Measurements from ENCODE around the gene CFAP57. TPM values are rescaled to one million over a fixed set of nuclear protein-coding genes. Genes with fewer than 3 reads are reported as not detected.

CFAP57 gene
- total RNA-seq, 2 donors from 2014 or later, result not detected

DNA sequence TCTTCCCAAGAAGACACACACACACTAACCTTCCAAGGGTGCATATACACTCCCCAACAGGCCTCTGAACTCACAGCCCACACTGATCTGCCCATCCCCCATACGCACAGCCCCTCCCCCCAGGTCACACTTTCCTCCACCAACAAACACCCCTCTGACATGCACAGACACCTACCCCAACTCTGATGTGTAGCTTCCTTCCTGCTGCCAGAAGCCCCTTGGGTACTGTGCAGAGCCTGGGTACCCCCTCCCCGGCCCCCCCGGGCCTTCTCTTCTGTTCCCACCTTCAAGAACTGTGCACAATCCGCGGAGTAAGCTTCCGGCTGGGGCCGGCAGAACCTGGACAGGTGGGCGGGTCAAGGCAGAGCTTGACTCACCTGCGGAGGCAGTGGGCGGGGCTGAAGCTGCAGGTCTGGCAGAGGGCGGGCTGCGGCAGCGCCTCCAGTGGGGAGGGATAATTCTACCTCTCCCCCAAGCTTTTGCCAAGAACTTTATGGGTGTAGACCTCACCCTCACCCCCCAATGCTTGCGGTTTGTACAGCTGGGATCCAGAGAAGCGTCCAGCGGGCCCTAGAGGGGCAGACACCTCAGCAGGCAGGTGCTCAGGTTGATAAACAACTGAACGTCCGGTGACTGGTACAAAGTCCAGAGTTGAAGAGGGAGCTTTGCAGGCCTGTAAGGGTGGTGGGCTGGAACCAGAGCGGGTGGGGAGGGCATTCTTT is 113.3 kb downstream of the CFAP57 start, which contains the start of gene C1orf210:
TSS of gene C1orf210 (minus strand) at position 313 of the 722 bp plus-strand sequence. CDS start 2,311 bp downstream, outside the sequence.
- H3K27ac Mint-ChIP-seq, result no peak within 1 kb of the TSS

DNA sequence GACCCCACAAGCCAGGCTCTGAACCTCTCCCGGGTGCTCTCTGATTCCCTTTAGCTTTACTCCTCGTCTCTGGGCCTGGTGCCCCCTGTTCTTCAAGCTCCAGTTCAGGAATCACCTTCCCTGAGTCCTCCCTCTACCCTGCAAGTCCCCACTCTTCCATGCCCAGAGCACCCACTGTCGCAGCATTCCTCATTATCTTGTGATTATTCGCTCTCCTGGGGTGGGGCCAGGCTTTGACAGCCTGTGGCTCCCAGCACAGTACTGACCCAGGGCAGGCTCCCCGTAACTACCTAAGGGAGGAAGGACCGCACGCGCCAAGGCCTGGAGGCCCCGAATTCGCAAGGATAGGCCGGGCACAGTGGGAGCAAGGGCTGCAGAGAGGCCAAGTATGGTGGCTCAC is 114.0 kb downstream of the CFAP57 start:
- Mint-ChIP-seq H3K27ac (no peak overlapping the region), H3K27me3 (peaks cover 12% of the 10 kb centered on the region), H3K4me1 (peaks cover 2% of the 10 kb centered on the region), H3K4me3 (no peak overlapping the region), H3K36me3 (ENCODE audit: low read depth) (peaks cover 2% of the 10 kb centered on the region)
- no peak for DNase-seq
- no peak for ATAC-seq
- no peaks in the 10 kb centered on the region for H3K9me3 ChIP-seq (ENCODE audit: control insufficient read depth, low read length, poor library complexity, severe bottlenecking)

More for the DNA sequence above, 113.3 kb downstream of the CFAP57 start, which contains the start of gene C1orf210:
- no peak for ATAC-seq
- peaks cover 19% of the 10 kb centered on the region for H3K27me3 Mint-ChIP-seq
- H3K9me3 ChIP-seq (ENCODE audit: control insufficient read depth, low read length, poor library complexity, severe bottlenecking), result no peaks in the 10 kb centered on the region
- H3K4me1 Mint-ChIP-seq, result peaks cover 2% of the 10 kb centered on the region
- H3K36me3 Mint-ChIP-seq (ENCODE audit: low read depth), result peaks cover 2% of the 10 kb centered on the region
- no peak for DNase-seq
- no peak within 1 kb of the TSS for H3K4me3 Mint-ChIP-seq

DNA sequence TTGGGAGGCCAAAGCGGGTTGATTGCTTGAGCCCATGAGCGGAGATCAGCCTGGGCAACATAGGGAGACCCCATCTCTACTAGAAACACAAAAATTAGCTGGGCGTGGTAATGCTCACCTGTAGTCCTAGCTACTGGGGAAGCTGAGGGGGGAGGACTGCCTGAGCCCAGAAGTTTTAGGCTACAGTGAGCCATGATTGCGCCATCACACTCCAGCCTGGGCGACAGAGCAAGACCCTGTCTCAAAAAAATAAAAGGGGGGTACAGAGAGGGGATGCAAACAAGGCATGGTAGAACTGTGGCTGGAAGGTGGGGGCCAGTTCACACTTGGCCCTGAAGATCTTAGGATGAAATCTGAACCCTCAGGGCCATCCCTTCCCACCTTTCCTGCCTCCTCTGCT is 114.4 kb downstream of the CFAP57 start:
- no peak overlapping the region for H3K4me3 Mint-ChIP-seq
- H3K9me3 ChIP-seq (ENCODE audit: control insufficient read depth, low read length, poor library complexity, severe bottlenecking), result no peaks in the 10 kb centered on the region

DNA sequence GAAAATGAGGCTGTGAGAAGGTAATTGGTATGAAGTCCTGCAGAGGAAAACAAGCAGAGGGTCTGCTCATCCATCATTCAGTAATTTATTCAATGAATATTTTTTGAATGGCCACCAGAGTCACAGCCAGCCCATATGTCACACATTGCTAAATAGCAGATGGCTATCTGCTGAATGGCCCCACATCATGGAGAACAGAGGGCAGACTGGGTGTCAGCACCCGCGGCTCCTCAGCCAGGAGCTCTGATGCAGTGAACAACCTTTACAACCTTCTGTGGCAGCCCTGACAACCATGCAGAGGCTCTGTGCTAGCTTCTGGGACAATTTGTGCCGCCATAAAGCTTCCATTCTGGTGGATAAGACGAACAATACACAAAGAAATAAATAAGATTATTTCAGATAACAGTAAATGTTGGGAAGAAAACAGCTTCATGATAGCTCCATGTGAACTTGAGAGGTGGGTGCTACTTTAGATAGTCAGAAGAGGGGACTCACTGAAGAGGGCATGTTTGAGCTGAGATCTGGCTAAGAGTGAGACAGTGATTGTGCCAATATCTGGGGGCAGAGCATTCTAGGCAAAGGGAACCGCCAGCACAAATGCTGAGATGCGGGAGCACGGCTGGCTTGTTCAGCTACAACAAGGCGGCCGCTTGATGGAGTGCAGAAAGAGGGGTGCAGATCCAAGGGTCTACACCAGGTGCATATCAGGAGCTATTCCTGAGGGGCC is 116.1 kb downstream of the CFAP57 start:
- H3K4me3 Mint-ChIP-seq, result no peak overlapping the region
- peaks cover 12% of the 10 kb centered on the region for H3K27me3 Mint-ChIP-seq
- peak overlapping the region; percentile 74 for H3K27ac Mint-ChIP-seq
- ATAC-seq (no peak), DNase-seq (no peak)
- peaks cover 2% of the 10 kb centered on the region for H3K4me1 Mint-ChIP-seq
- H3K9me3 ChIP-seq (ENCODE audit: control insufficient read depth, low read length, poor library complexity, severe bottlenecking), result no peaks in the 10 kb centered on the region
- peaks cover 2% of the 10 kb centered on the region for H3K36me3 Mint-ChIP-seq (ENCODE audit: low read depth)

More for the DNA sequence above, 114.4 kb downstream of the CFAP57 start:
- H3K4me1 Mint-ChIP-seq, result peaks cover 2% of the 10 kb centered on the region
- DNase-seq, result no peak
- peaks cover 12% of the 10 kb centered on the region for H3K27me3 Mint-ChIP-seq
- H3K36me3 Mint-ChIP-seq (ENCODE audit: low read depth), result peaks cover 2% of the 10 kb centered on the region
- peak overlapping the region; percentile 74 for H3K27ac Mint-ChIP-seq
- ATAC-seq, result no peak

DNA sequence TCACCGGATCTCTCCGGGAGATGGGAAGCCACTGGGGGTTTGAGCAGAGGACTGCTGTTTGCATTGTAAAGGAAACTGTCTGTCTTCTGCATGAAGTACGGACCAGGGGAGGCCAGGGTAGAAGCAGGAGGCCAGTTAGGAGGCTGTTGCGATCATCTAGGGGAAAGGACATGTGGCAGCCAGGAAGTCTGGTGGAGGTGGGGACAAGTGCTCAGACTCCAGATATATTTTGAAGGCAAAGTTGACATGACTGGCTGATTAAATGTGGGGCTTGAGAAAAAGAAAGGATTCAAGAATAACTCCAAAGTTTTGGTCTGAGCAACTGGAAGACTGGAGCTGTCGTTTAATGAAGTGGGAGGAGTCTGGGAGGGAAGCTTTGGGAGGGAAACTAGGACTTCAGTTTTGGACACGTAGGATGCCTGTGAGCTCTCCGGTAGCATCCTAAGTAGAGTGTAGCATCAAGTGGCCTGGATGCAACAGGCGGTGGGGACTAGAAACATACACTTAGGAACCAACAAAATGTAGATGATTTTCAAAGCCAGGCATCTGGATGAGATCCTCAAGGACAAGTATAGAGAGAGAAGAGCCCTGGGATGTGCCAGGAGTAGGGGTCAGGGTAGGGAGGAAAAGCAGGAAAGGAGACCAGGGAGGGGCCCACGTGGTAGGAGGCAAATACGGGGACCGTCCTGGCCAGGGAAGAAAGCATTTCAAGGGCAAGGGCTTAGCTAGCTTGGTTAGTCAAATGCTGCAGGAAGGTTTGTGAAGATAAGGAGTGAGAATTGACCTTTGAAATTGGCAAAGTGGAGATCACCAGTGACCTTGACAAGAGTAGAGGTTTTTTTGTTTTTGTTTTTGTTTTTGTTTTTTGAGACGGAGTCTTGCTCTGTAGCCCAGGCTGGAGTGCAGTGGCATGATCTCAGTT is 116.9 kb downstream of the CFAP57 start:
- H3K36me3 Mint-ChIP-seq (ENCODE audit: low read depth), result peaks cover 2% of the 10 kb centered on the region
- H3K9me3 ChIP-seq (ENCODE audit: control insufficient read depth, low read length, poor library complexity, severe bottlenecking), result no peaks in the 10 kb centered on the region
- H3K27ac Mint-ChIP-seq, result no peak overlapping the region
- no peak for DNase-seq
- ATAC-seq, result no peak
- peaks cover 12% of the 10 kb centered on the region for H3K27me3 Mint-ChIP-seq
- peaks cover 2% of the 10 kb centered on the region for H3K4me1 Mint-ChIP-seq
- no peak overlapping the region for H3K4me3 Mint-ChIP-seq

DNA sequence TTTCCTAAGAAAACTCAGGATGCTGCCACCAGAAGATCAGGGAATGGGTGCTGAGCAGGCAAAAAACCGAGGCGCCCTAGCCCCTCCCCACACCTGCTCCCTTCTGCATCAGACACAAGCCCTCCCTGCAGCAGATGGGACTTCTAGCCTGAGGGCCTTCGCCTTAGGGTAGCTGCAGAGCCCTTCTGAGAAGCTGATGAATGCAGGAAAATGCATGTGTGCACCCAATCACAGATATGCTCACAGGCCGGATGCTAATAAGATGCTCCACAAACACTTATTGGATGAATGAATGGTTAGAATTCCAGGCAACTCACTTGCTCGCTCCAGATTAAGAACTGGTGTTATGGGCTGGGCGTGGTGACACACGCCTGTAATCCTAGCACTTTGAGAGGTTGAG is 120.1 kb downstream of the CFAP57 start:
- no peaks in the 10 kb centered on the region for H3K36me3 Mint-ChIP-seq (ENCODE audit: low read depth)
- H3K9me3 ChIP-seq (ENCODE audit: control insufficient read depth, low read length, poor library complexity, severe bottlenecking), result no peaks in the 10 kb centered on the region
- DNase-seq (no peak), ATAC-seq (no peak)
- peaks cover 7% of the 10 kb centered on the region for H3K4me1 Mint-ChIP-seq
- no peak overlapping the region for H3K27ac Mint-ChIP-seq
- H3K4me3 Mint-ChIP-seq, result no peak overlapping the region
- H3K27me3 Mint-ChIP-seq, result no peaks in the 10 kb centered on the region

DNA sequence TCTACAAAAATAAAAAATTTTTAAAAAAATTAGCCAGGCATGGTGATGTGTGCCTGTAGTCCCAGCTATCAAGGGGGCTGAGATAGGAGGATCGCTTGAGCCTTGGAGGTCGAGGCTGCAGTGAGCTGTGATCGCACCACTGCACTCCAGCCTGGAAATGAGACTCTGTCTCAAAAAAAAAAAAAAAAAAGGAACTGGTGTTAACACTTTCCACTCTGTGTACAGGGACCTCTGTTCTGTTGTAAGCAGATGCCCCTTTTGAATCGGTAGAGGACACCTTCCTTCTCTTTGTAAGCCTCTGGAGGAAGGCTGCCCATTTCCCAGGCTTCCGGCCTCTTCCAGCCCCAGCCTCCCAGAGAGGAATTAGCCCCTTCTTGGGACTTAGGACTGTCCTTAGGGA is 120.5 kb downstream of the CFAP57 start:
- no peak for ATAC-seq
- no peak overlapping the region for H3K27ac Mint-ChIP-seq
- no peak overlapping the region for H3K4me3 Mint-ChIP-seq
- H3K36me3 Mint-ChIP-seq (ENCODE audit: low read depth), result no peaks in the 10 kb centered on the region
- DNase-seq, result no peak
- H3K4me1 Mint-ChIP-seq, result peaks cover 5% of the 10 kb centered on the region
- no peaks in the 10 kb centered on the region for H3K27me3 Mint-ChIP-seq
- no peaks in the 10 kb centered on the region for H3K9me3 ChIP-seq (ENCODE audit: control insufficient read depth, low read length, poor library complexity, severe bottlenecking)

DNA sequence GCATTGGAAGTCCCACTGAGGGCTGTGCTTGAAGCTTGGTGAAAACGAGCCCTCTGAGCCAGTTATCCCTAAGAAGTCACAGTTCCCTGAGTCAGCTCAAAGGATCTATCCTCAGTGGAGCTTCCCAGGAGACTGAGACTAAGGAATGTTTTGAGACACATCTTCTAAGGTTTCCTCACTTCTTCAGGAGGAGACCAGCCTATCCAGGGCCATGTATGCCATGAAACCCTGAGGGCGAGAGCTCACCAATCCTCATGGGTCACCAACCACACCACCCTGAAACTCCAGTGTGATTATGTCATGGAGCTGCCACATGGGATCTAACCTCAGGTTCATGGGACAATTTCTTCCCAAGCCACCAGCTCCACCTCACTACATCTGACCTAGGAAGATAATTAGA is 121.0 kb downstream of the CFAP57 start:
- H3K4me3 Mint-ChIP-seq, result no peak overlapping the region
- H3K27ac Mint-ChIP-seq, result no peak overlapping the region
- H3K4me1 Mint-ChIP-seq, result peaks cover 5% of the 10 kb centered on the region
- no peaks in the 10 kb centered on the region for H3K27me3 Mint-ChIP-seq
- H3K36me3 Mint-ChIP-seq (ENCODE audit: low read depth), result no peaks in the 10 kb centered on the region
- DNase-seq, result no peak
- ATAC-seq, result no peak
- H3K9me3 ChIP-seq (ENCODE audit: control insufficient read depth, low read length, poor library complexity, severe bottlenecking), result no peaks in the 10 kb centered on the region

DNA sequence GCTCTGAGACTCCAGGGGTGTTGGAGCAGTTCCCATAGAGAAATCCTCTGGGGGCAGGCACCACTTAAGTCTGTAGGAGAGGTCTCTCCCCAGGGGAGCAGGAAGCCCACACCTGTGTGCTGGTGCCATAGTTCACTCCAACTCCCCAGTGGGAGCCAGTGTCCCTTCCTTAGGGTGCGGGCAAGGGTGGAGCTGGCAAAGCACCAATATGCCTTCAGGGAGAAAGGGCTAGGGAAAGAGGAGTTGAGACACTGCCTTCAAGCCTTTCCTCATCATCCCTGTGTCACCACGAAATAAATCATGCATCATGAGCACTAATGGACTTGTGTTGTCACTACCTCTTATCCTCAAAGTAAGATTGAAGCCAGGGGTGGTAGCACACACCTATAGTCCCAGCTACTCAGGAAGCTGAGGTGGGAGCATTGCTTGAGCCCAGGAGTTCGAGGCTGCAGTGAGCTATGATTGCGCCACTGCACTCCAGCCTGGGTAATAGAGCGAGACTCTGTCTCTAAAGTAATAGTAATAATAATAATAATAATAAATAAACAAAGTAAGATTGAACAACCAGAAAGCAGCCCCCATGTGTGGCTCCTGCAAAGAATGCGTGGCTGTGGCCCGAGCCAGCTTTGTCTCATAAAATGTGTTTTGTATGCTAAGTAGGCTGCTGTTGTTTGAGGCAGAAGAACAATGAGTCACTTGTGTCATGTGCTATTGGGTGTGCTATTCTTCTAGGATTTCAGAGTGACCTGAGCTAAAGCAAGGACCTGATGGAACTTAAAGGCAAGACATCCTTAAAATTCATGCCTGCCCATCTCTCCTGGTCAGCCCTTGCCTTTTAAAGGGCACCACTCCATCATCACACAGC is 122.0 kb downstream of the CFAP57 start:
- H3K36me3 Mint-ChIP-seq (ENCODE audit: low read depth), result no peaks in the 10 kb centered on the region
- no peak overlapping the region for H3K4me3 Mint-ChIP-seq
- DNase-seq (no peak), ATAC-seq (no peak)
- H3K27ac Mint-ChIP-seq, result no peak overlapping the region
- H3K4me1 Mint-ChIP-seq, result peaks cover 5% of the 10 kb centered on the region
- H3K27me3 Mint-ChIP-seq, result no peaks in the 10 kb centered on the region
- H3K9me3 ChIP-seq (ENCODE audit: control insufficient read depth, low read length, poor library complexity, severe bottlenecking), result no peaks in the 10 kb centered on the region

DNA sequence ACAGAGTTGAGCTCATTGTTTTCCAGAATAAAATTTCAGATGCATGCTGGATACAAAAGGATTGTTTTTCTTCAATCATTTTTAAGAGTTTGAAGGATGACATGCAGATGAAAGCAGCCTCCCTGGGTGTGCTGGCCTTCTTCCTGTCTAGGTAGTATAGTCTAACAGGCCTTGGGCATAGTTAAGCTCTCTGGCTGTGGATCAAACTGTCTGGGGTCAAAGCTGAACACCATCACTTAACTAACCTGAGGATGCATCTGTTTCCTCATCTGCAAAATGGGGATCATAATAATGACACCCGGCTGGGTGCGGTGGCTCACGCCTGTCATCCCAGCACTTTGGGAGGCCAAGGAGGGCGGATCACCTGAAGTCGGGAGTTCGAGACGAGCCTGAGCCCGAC is 122.6 kb downstream of the CFAP57 start:
- no peak for ATAC-seq
- H3K27ac Mint-ChIP-seq, result no peak overlapping the region
- H3K9me3 ChIP-seq (ENCODE audit: control insufficient read depth, low read length, poor library complexity, severe bottlenecking), result no peaks in the 10 kb centered on the region

DNA sequence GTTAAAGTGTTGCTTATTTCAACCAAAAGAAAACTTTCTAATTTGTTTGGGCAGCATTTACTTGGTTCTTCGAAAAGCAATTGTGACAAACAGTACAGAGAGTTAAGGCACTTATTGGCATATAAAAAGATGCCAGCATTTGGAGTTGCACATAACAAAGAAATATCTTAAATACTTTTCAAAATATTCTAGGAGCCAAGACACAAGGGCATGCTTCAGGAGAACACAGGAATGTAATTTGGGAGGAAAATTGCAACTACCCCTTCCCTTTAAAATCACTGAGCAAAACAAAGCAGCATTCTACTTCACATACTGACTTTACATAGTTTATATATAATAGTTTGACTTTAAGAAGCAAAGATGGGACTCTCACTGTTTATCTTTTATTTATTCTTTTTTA is 124.1 kb downstream of the CFAP57 start:
- ATAC-seq, result no peak
- Mint-ChIP-seq H3K36me3 (ENCODE audit: low read depth) (no peaks in the 10 kb centered on the region), H3K27ac (peak overlapping the region; percentile 76), H3K27me3 (no peaks in the 10 kb centered on the region), H3K4me3 (no peak overlapping the region), H3K4me1 (peaks cover 5% of the 10 kb centered on the region)
- H3K9me3 ChIP-seq (ENCODE audit: control insufficient read depth, low read length, poor library complexity, severe bottlenecking), result no peaks in the 10 kb centered on the region
- no peak for DNase-seq

More for the DNA sequence above, 122.6 kb downstream of the CFAP57 start:
- no peaks in the 10 kb centered on the region for H3K36me3 Mint-ChIP-seq (ENCODE audit: low read depth)
- peaks cover 5% of the 10 kb centered on the region for H3K4me1 Mint-ChIP-seq
- no peak overlapping the region for H3K4me3 Mint-ChIP-seq
- no peak for DNase-seq
- no peaks in the 10 kb centered on the region for H3K27me3 Mint-ChIP-seq

DNA sequence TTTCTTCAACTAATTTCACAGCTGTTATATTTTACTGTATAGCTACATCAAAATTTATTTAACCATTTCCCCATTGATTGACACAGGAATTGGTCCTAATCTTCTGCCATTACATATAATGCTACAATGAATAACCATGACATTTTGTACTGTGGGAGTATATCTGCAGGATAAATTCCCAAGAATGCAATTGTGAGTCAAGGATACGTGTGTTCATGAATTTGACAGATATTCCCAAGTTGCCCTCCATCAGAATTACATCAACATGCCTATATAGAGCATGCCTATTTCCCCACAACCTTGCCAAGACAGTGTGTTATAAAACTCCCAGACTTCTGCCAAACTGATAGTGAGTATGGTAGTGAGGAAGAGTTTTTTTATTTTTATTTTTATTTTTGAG is 125.9 kb downstream of the CFAP57 start:
- H3K27ac Mint-ChIP-seq, result no peak overlapping the region
- H3K36me3 Mint-ChIP-seq (ENCODE audit: low read depth), result peaks cover 3% of the 10 kb centered on the region
- peaks cover 11% of the 10 kb centered on the region for H3K4me1 Mint-ChIP-seq
- no peak for ATAC-seq
- peaks cover 6% of the 10 kb centered on the region for H3K27me3 Mint-ChIP-seq
- no peak for DNase-seq
- H3K4me3 Mint-ChIP-seq, result no peak overlapping the region
- H3K9me3 ChIP-seq (ENCODE audit: control insufficient read depth, low read length, poor library complexity, severe bottlenecking), result no peaks in the 10 kb centered on the region

Data from T-helper 17 cell (primary cell).